Kidney tubule cell (primary cell): ENCODE results near the gene MAPT.
"Not testable (repeated sequence)": the region's sequence is repeated elsewhere in the genome, so short reads cannot be mapped to it uniquely, and the experiment has no call there.

Experiments used
- DNase-seq: peaks from one replicate; pipeline ENCODE4 v3.0.0-alpha.2; 2018; ENCODE audit warnings: low spot score

The MAPT gene

DNA sequence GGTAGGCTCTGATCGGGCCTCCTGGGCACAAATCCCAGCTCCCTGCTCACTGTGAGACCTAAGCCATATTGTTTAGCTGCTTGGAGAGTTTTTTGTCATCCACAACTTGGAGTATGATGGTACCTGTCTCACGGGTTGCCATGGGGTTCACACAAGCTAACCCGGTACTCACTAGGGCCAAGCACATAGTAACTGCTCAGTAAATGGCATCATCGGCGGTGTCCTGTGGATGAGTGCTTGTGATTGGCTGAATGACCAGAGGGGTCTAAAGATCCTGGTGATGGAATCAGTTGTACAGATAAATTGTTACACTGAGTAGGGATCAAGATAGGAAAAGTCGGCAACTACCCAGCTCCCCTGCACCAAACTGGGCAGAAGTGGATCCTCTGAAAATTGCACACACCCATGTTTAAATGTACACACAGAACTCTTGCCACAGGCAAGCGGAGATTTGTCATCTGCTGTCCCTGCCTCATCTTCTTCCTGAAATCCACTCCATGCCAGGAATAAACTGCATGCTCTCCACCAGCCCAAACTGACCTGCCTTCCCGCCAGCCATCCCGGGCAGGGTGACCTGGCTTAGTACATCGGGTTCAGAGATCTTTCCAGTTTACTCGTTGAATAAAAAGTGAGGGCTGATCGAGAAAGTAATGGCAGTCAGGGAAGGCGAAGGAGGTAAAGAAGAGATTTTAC, 6.5 kb downstream of the MAPT start:
- no peak for DNase-seq

DNA sequence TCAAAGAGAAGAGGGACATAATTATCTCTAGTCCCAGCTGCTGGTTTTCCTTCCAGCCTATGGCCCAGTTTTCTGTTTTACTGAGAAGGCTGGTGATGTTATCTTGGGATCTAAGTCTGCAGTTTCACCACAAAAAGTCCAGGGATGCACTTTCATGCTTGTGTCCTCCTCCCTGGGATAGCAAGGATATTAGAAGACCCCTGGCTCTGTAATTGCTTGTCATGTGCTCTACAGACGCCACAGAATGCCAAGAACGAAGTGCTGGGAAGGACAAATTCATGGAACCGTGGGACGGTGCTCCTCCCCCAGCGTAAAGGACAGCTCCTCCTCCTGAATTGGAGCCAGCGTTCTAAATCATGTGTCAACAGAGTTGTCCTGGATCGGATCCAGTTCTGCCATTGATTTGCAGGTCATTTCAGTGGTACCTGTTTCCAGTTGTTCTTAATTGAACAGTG, 8.6 kb downstream of the MAPT start:
- peak; percentile 16 for DNase-seq

DNA sequence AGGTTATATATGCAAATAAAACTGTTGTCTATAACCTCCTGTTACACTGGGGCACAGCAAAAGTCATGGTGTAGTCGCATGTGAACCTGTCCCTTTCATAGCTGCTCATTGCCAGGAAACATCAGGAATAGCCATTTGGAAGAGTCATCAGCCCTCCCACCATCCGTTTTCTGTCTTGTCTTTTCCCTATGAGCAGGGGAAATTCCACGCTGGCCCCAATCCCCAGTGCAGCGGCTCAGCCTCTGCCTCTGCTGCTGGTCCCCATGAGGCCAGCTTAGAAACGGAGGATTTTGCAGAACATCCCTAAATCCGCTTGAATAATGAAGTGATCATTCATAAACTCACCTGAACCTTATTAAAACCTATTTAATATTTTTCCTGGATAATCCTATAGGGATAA, 10.5 kb downstream of the MAPT start:
- DNase-seq: no peak

DNA sequence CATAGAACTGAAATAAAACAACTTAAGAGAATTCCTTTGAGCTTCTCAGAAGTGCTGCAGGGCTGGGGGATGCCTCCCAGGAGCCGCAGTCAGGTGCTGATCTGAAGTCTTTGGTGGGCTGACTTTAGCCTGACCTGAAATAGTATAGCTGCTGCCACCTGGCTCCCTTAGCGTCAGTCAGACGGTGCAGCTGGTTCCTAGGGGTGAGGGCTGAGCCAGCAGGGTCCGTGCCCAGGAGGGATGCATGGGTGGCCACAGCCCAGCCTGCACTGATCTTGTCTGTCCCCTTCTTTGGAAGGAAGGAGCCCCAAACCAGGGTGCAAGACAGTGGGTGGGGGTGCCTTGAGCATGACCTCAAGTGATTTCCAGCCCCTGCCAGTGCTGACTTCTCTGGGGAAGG, 11.5 kb downstream of the MAPT start:
- DNase-seq: no peak

DNA sequence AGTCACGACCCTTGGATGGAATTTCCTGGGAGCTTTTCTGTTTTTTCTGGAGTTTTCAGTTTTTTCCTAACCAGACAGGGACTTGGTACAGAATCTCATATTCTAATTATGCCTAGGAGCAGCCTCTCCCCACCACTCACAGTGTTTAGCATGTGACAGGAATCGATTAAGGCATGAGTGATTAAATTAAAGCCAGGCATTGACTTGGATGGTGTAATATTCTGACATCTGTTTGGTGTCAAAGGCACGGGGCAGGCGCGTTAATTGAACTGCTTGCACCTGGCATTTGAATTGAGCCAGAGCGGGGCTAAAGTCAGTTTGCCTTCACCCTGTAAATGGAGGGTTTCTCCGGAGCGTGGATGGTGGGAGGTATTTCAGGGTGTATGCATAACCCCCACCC, 11.9 kb downstream of the MAPT start:
- no peak for DNase-seq

DNA sequence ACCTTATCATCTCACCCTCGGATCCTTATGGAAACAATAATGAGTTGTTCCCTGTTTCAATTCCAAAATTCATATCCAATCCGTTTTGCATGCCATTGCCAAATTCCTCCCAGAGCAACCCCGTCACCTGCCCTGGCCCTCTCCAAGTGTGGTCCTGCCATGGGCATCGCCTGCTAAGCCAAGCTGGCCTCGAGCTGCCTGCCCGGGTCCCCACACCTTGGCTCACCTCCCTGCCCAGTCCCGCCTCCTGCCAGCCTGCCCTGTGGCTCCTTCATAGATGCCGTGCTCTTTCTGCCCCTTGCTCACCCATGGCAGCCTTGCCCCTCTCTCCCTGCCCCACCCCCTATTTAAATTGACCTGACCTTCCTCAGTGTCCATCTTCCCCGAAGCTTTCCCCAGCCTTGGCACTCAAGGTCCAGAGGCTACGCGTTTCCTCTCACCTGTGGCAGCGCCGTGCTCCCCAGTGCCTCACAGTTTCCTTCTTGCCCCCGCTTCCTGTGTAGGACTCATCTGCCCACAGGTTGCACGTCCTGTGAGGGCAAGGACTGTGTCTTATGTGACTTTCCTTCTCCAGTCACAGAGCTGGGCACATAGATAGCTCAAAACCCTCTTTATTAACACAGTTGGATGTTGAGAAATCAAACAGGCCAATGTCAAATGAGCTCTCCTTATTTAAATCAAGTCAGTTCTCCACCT, 12.7 kb downstream of the MAPT start:
- DNase-seq: no peak

DNA sequence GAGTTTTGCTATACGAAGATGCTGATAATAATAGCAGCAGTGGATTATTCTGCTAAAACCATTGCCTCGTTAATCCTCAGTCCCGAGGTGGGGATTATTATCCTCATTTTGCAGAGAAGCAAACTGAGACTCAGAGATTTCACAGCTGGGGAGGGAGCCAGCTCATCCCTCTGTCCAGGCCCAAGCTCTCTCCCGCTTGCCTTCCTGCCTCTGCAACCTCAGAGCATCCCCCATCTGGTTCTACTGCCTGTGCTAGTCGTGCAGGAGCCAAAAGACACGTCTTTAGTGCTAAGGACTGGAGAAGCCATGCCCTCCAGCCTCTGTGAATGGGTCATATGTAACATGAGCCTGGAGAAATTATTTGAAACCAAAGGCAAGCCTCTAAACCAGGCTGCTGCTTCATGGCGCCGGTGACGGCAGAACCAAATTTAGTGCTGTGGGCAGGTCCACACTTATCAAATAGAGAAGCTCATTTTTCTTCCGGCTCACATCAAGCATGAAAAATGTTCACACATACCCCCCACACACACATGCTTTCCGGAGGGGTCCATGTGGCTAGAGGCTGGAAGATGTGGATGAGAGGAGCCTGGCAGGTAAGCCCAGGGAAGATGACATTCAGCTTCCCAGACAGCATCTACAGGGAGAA, 13.5 kb downstream of the MAPT start:
- DNase-seq: no peak

DNA sequence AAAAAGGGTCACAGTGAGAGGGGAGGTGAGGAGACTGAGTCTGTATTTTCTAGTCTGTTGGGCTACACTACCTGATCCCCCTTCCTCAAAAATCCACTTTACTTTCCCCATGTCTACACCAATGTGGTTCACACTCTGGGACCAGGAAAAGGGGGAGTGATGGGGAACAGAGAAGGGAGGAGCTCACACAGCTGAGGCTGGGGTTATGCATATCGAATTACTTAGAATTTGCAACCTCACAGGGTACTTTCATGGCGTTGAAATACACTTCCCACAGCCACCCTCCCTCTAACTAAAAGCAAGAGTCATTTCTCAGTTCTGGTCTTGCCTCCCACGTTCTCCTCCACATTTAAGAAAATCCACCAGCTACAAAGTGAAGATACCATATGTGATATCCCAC, 14.1 kb downstream of the MAPT start:
- no peak for DNase-seq

DNA sequence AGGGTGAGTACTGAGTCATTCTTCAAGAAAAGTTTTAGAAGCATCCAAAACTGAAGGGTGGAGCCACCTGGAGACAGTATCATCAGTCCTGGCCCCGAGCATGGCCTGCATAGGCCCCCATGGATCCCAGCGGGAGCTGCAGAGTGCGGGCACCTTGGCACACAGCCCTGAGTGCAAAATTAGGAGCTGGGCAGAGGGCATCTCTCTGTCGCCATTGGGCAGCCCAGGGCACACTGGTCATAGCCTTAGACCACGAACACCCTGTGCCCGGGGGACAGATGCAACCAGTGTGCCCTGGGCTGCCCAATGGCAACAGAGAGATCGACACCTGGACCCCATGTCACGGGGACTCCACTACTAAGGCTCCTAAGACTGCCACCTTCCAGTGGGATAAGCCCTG, 14.6 kb downstream of the MAPT start:
- no peak for DNase-seq

DNA sequence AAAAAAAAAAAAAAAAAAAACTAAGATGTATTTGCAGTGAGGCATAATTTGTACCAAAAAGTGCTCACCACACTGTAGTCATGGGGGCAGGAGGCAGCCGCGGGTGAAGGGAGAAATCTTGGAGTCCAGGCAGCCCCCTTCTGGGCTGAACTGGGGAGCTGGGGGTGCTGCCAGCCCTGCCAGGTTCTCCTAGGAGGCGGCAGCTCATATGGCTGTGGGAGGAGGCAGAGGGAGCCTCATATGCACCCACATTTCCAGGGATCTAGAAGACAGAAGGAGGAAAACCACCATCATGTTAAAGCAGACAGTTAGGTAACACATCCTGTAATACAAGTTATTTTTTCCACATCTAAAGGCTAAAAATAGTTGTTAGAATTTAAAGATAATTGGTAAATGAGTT, 16.3 kb downstream of the MAPT start:
- DNase-seq: no peak

DNA sequence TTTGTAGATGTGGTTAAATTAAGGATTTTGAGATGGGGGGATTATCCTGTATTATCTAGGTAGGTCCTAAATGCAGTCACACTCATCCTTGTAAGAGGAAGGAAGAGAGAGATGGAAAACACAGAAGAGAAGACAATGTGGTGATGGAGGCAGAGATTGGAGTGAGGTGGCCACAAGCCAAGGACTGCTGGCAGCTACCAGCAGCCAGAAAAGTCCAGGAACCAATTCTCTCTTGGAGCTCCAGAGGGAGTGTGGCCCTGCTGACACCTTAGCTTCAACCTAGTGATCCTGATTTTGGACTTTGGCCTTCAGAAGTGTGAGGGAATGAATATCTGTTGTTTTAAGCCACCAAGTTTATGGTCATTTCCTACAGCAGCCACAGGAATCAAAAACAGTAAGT, 18.0 kb downstream of the MAPT start:
- no peak for DNase-seq

DNA sequence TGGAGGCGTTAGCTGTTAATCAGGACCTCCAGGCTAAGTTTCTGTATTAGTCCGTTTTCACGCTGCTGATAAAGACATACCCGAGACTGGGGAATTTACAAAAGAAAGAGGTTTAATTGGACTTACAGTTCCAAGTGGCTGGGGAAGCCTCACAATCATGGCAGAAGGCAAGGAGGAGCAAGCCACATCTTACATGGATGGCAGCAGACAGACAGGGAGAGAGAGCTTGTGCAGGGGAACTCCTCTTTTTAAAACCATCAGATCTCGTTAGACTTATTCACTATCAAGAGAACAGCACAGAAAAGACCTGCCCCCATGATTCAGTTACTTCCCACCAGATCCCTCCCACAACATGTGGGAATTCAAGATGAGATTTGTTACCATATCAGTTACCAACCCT, 18.7 kb downstream of the MAPT start:
- DNase-seq: not testable (repeated sequence)

DNA sequence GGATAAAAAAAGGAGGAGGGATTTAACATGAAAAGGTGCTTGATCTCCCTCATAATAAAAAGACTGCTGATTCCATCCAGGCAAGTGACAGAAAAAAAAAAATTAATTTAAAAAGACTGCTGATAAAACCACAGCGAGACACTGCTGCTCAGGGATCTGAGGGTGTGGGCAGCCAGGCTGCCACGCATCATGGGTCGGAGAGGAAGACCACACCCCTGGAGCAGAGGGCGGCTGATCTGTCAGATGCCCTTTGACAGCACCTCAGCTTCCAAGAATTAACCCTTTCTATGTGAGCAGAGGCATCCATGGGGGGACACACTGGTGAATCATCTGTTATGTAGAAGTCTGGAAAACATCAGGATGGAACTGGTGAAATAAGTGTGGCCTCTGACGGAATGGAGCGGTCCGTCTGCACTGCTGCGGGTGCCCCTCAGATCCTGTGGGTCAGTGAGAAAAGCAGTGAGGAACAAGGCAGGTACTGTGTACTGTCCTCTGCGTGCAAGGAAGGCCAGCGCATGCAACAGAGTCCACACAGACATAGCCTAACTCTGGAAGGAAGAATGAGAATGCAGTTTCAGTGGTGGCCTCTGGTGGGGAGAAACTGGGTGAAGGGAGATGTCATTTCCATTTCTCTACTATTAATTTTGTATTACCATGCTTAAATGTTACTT, 19.8 kb downstream of the MAPT start:
- no peak for DNase-seq

DNA sequence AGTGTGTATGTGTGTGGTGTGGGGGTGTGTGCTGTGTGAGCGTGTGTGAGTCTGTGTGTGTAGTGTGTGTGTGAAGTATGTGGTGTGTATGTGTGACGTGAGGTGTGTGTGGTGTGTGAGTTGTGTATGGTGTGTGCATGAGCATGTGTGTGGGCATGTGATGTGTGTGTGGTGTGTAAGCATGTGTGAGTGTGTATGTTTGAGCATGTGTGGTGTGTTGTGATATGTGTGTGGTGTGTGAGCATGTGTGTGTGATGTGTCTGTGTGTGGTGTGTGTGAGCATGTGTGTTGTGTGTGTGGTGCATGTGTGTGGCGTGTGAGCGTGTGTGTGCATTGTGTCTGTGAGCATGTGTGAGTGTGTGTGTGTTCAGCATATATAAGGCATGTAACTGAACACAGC, 20.9 kb downstream of the MAPT start:
- no peak for DNase-seq

DNA sequence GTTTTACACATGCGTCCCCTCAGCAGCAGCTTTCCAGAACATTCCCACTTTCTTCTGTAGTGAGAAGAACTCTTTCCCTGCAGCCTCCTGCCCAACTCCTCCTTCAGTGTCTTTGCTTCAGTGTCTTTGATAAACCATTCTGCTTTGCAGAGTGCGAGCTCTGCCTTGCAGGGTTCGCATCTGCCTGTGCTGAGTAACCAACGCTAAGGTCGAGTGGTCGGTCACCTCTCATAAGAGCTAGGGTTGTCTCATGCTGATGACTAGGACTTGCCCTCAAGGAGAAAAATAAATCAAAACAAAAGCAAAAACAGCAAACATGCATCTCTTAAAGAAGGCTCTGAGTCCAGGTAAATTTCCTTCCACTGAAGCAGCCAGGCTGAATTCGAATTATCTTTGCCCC, 22.7 kb downstream of the MAPT start:
- DNase-seq: no peak

DNA sequence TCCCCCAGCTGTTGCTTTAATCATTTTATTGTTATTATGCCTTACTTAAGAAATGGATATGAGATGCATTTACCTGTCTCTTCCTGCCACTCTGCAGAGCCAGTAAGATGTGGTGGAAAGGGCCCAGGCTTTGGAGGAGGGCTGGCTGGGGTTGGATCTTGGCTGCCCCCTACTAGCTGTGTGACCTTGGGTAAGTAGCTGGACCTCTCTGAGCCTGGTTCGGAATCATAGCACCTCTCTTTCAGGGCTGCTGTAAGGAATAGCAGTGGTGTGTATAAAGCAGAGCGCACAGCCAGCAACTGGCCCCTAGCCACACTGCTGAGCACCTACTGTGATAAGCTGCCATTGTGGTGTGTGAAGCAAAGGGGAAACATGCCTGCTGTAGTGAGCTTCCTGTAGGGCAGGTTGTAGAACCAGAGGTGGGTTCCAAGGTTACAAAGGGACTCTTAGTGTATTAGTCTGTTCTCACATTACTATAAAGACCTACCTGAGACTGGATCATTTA, 23.9 kb downstream of the MAPT start:
- DNase-seq: no peak

DNA sequence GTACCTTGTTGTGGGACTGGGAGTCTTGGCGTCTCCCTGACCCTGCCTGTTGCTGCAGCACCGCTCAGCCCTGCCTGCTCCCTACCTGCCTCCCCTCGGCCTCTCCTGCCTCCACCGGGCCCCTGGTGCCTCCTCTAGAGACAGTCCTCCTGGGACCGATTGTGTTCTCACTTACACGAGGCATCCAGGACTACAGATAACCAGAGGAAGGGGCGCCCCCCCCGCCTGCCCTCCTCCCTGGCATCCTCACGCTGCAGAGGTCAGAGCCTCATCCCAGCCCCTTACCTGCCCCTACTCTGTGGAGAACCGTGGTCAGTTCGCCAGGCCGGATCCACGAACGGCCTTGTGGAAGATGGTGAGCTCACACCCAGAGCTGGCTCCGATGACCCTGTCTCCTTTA, 24.8 kb downstream of the MAPT start:
- DNase-seq: no peak

DNA sequence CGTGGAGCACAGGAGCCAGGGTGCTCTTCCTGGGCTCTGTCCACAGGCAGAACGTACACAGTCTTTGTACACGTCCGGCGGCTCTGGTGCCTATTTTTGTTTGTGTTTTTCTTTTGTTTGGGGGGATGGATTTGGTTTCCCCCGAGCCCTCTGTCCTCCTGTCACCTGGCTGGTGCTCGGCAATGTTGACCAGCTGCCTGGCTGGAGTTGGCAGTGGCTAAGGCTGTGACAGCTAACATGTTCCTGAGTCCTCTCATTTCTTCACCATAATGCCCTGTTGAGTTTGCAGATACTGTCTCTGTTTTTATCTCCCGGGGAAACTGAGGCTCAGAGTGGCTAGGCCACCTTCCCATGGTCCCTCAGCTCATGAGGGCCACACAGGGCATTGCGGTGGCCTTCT, 25.7 kb downstream of the MAPT start:
- no peak for DNase-seq

DNA sequence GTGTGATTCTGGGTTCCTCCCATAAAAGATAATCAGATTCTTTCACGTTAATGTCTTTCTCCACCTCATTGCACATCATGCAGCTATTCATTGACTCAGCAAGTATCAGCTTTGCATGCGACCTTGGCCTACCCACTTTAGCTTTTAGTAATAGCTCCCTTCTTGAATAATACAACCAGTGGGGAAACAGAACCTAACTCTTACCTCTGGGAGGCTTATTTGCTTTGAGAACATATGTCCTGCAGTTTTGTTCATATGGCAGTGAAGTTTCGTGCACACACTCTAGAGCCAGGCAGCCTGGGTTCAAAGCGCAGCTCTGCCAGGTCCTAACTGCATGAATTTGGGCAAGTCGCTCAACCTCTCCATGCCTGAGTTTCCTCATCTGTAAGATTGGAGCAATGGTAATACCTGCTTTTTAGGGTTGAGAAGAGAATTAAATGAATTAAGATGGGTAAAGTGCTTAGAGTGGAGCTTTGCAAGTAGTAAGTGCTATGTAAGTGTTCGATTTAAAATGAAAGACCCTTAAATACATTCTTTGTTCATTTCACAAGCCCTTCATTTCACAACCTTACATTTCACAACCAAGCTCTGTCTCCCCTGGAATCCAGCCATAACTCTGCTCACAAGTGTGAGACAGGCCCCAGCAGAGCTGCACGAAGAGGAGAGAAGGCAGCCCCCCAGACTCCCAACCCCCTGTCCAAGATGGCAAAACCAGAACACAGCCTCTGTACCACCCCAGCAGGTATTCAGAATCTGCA, 29.3 kb downstream of the MAPT start:
- DNase-seq: peak; percentile 34

DNA sequence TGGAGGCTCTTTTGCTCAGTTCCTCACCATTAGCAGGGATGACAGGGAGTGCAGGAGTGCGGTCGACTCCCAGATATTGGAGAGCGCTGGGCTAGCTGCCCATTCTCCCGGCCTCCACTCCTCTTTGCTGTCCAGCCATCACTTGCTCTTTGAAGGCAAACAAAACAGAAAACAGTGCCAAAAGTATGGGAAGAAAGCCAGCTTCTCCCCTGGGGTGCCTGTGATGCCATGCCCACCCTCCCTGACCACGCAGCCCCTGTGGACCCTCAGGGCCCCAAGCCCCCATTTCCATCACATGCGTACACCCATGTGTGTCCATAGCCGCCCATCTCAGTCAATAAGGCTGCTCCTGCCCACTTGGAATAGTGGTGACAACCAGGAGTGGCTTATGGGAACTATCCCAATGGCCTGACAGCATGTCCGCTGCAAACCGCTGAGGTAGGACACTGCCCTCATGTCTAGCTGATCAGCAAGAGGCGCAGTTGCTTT, 30.0 kb downstream of the MAPT start:
- DNase-seq: no peak

DNA sequence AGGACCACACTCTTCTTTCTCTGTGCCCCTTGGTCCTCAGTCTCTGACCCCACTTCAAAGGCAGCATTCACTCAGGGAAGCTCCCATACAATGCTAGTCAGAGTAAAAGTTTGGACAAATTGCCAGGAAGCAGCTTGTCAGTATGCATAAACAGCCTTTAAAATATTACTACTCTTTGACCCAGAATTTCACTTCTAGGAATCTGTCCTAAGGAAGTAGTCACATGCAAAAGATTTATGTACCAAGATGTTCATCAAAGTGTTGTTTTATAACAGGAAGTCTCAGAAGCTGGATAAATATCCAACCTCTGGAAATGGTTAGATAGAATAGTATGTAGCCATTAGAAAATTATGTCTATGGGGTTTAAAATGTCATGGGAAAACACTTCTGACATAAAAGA, 31.0 kb downstream of the MAPT start:
- no peak for DNase-seq

DNA sequence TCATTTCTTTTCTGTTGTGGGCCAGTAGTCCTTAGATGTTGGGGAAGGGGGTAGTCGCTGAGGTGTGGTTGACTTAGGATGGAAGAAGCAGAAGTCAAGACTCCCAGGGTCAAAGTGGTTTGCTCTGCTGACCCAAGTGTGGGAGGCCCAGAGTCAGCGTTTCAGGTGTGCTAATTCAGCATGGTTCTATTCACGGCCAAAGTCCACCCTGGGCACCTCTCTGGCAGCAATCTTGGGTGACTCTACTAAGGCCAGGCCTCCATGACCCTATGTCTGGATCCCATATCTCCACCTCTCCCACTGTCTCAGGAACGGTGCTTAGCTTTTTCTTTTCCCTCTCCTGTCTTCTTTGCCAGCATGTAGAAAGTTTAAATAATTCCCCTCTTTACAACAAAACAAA, 32.9 kb downstream of the MAPT start:
- no peak for DNase-seq
